HepG2 (cell line): ENCODE results near the gene GPR62. TPM values are rescaled to one million over a fixed set of nuclear protein-coding genes. Genes with fewer than 3 reads are reported as not detected.
A peak's percentile ranks its signal among the peaks of the same experiment; 100 is the strongest.

Source experiments
- BCL6 ChIP-seq: IDR thresholded peaks from 2 replicates; pipeline ENCODE4 v1.6.1; 2016; ENCODE audit warnings: missing genetic modification reagents, missing compliant biosample characterization
- BHLHE40 ChIP-seq: IDR thresholded peaks from 2 replicates; pipeline ENCODE4 v1.6.1; 2011; ENCODE audit warnings: low read length, improper control_type of control experiment
- ETV5 ChIP-seq: IDR thresholded peaks from 2 replicates; pipeline ENCODE4 v1.6.1; 2018; ENCODE audit warnings: missing biosample characterization, missing genetic modification reagents, inconsistent platforms, borderline replicate concordance
- HNRNPK ChIP-seq: fragments of 200-400 bp; formaldehyde crosslinking; IDR thresholded peaks from 2 replicates; pipeline ENCODE4 v1.6.1; 2018; ENCODE audit warnings: low read length, low read depth, moderate library complexity, mild to moderate bottlenecking; ENCODE audit not compliant: poor library complexity, severe bottlenecking
- KAT7 ChIP-seq: IDR thresholded peaks from 2 replicates; pipeline ENCODE4 v1.6.1; 2018; ENCODE audit warnings: borderline replicate concordance, missing compliant biosample characterization
- KDM6A ChIP-seq: IDR thresholded peaks from 2 replicates; pipeline ENCODE4 v1.6.1; 2016; ENCODE audit warnings: low read depth
- KLF15 ChIP-seq: sonication (generic); formaldehyde crosslinking; IDR thresholded peaks from 2 replicates; pipeline ENCODE4 v1.8.1; 2023; ENCODE audit warnings: borderline replicate concordance, mild to moderate bottlenecking, inconsistent platforms, missing genetic modification reagents, mixed read lengths
- KMT2B ChIP-seq: IDR thresholded peaks from 2 replicates; pipeline ENCODE4 v1.6.1; 2016; ENCODE audit warnings: missing genetic modification reagents, missing compliant biosample characterization
- POLR2AphosphoS2 ChIP-seq: IDR thresholded peaks from 2 replicates; pipeline ENCODE4 v1.6.1; 2011; ENCODE audit warnings: low read depth, low read length, improper control_type of control experiment
- ZNF605 ChIP-seq: sonication (generic); formaldehyde crosslinking; IDR thresholded peaks from 2 replicates; pipeline ENCODE4 v1.8.0; 2022; ENCODE audit warnings: mild to moderate bottlenecking, missing genetic modification reagents
- ZNF646 ChIP-seq: sonication (generic); formaldehyde crosslinking; IDR thresholded peaks from 2 replicates; pipeline ENCODE4 v1.9.0; 2021; ENCODE audit warnings: mild to moderate bottlenecking, missing genetic modification reagents
- ZNF749 ChIP-seq: sonication (generic); formaldehyde crosslinking; IDR thresholded peaks from 2 replicates; pipeline ENCODE4 v1.8.0; 2022; ENCODE audit warnings: mild to moderate bottlenecking, missing genetic modification reagents, moderate library complexity, borderline replicate concordance
- ZSCAN12 ChIP-seq: sonication (generic); formaldehyde crosslinking; IDR thresholded peaks from 2 replicates; pipeline ENCODE4 v1.9.0; 2021; ENCODE audit warnings: mild to moderate bottlenecking, missing genetic modification reagents
- polyA plus RNA-seq, 8 experiments: library from polyadenylated mRNA; depleted of rRNA in 3 of 8; stranded (reverse) in 7 of 8; unstranded in 1 of 8; fragments of >200 nt; fragmentation: Illumina TruSeq in 4 of 8; extraction: Trizol in 4 of 8; gene quantifications; 2 replicates each; pipeline versions ENCODE4 v1.2.1 to v1.2.3, GENCODE V29; 2011 to 2016; ENCODE audit warnings: low read depth in 4 of 8, missing spikeins in 1 of 8, mixed read lengths in 1 of 8; ENCODE audit not compliant: insufficient read depth in 1 of 8
- total RNA-seq, 5 experiments: library from RNA; depleted of rRNA; stranded (reverse); fragments of >200 nt; fragmentation: Illumina TruSeq; extraction: Trizol; gene quantifications; 2 replicates each; pipeline ENCODE4 v1.2.3, GENCODE V29; 2016; ENCODE audit warnings: low read depth in 1 of 5
- TF ChIP-seq, protein P1 (sequence below): IDR thresholded peaks from 2 replicates; pipeline ENCODE4 v1.4.0; 2020; ENCODE audit warnings: mild to moderate bottlenecking, missing genetic modification reagents
- TF ChIP-seq, protein P2 (sequence below): sonication (generic); formaldehyde crosslinking; IDR thresholded peaks from 2 replicates; pipeline ENCODE4 v1.5.0; 2020; ENCODE audit warnings: mild to moderate bottlenecking, missing genetic modification reagents

Gene GPR62
- total and polyA plus RNA-seq, 2 of the 13 experiments (the other 11 are each of a cell fraction or from before 2014, with no cell fraction given) = not detected

- TF ChIP-seq POLR2AphosphoS2 (no peak), HNRNPK (peak; percentile 56), ZSCAN12 (CRISPR knock-in tag) (no peak; the same call in 1 of the 2 replicates), KMT2B (CRISPR knock-in tag) (peak; percentile 77), BCL6 (CRISPR knock-in tag) (no peak; the same call in none of the 2 replicates), ZNF605 (no peak; the same call in 1 of the 2 replicates), KAT7 (CRISPR knock-in tag) (peak; percentile 91; the same call in 1 of the 2 replicates), ZNF749 (CRISPR knock-in tag) (no peak), ZNF646 (CRISPR knock-in tag) (no peak), KDM6A (CRISPR knock-in tag) (no peak), ETV5 (CRISPR knock-in tag) (peak; percentile 91), BHLHE40 (peak; percentile 86), KLF15 (CRISPR knock-in tag) (peak; percentile 38; the same call in 1 of the 2 replicates)
- TF ChIP-seq, protein P1, sequence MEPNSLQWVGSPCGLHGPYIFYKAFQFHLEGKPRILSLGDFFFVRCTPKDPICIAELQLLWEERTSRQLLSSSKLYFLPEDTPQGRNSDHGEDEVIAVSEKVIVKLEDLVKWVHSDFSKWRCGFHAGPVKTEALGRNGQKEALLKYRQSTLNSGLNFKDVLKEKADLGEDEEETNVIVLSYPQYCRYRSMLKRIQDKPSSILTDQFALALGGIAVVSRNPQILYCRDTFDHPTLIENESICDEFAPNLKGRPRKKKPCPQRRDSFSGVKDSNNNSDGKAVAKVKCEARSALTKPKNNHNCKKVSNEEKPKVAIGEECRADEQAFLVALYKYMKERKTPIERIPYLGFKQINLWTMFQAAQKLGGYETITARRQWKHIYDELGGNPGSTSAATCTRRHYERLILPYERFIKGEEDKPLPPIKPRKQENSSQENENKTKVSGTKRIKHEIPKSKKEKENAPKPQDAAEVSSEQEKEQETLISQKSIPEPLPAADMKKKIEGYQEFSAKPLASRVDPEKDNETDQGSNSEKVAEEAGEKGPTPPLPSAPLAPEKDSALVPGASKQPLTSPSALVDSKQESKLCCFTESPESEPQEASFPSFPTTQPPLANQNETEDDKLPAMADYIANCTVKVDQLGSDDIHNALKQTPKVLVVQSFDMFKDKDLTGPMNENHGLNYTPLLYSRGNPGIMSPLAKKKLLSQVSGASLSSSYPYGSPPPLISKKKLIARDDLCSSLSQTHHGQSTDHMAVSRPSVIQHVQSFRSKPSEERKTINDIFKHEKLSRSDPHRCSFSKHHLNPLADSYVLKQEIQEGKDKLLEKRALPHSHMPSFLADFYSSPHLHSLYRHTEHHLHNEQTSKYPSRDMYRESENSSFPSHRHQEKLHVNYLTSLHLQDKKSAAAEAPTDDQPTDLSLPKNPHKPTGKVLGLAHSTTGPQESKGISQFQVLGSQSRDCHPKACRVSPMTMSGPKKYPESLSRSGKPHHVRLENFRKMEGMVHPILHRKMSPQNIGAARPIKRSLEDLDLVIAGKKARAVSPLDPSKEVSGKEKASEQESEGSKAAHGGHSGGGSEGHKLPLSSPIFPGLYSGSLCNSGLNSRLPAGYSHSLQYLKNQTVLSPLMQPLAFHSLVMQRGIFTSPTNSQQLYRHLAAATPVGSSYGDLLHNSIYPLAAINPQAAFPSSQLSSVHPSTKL (CRISPR knock-in tag) = peak; percentile 44
- TF ChIP-seq, protein P2, sequence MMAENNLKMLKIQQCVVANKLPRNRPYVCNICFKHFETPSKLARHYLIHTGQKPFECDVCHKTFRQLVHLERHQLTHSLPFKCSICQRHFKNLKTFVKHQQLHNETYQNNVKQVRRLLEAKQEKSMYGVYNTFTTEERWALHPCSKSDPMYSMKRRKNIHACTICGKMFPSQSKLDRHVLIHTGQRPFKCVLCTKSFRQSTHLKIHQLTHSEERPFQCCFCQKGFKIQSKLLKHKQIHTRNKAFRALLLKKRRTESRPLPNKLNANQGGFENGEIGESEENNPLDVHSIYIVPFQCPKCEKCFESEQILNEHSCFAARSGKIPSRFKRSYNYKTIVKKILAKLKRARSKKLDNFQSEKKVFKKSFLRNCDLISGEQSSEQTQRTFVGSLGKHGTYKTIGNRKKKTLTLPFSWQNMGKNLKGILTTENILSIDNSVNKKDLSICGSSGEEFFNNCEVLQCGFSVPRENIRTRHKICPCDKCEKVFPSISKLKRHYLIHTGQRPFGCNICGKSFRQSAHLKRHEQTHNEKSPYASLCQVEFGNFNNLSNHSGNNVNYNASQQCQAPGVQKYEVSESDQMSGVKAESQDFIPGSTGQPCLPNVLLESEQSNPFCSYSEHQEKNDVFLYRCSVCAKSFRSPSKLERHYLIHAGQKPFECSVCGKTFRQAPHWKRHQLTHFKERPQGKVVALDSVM (CRISPR knock-in tag) = peak; percentile 82
These were observed 13.2 kb upstream of the GPR62 start, which contains the start of the genes PARP3 and RRP9 (continued) for GRCh38 chr3:51941798-51942602.
